Activated gamma-delta T cell (primary cell): ENCODE data around the gene BAX.

ENCODE experiments used
- DNase-seq: peaks from one replicate; lab custom pipeline; 2025; lab: John Stamatoyannopoulos, UW

The BAX gene

DNA sequence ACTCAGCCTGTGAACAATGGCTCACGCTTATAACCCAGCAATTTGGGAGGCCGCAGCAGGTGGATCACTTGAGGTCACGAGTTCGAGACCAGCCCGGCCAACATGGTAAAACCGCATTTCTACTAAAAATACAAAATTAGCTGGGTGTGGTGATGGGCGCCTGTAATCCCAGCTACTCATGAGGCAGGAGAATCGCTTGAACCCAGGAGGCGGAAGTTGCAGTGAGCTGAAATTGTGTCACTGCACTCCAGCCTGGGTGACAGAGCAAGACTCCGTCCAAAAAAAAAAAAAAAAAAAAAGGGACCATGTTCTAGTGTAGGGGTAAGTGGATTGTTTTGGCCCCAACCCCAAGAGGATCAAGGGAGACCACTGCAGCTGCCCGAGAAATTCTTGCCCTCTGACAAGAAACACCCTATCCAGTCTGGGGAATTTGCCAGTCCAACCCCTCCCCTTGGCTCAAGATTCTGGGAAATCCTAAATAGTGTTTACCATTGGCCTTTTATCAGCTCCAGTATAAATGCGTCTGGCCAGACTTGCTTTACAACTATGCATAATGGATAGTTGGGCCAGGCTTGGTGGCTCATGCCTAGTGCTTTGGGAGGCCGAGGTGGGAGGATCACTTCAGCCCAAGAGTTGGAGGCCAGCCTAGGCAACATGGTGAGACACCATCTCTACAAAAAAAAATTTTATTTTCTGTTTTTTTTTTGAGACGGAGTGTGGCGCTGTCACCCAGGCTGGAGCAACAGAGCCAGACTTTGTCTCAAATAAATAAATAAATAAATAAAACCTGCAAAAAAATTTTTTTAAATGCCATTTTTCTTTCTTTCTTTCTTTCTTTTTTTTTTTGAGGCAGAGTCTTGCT, 26.3 kb upstream of the BAX start:
- no peak for DNase-seq

DNA sequence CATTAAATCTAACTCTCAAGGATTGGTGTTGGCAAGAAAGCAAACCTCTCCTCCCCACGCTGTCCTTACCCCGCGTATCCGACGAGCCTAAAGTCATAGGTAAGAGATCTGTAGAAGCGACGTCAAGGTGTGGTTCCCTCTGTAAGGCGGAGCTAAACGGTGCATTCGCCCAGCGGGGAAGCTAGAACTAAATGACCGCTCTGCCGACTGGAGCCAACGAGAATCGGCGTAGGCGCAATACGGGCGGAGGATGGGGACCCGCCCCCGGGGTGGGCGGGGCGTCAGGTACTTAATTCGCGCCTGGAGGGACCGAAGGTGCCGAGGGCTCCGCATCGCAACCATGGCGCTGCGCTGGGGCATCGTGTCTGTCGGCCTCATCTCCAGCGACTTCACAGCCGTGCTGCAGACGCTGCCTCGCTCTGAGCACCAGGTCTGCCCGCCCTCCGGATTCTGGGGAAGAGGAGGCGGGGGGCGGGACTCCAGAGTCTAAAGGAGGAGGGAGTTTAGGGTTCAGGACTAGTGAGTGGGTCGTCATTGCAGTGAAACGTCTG, 21.2 kb upstream of the BAX start, which contains the start of gene DHDH:
DHDH (plus strand) TSS at position 318 of the 551 bp plus-strand sequence; CDS start at position 341, 23 bp downstream.
- DNase-seq = peak; percentile 71

DNA sequence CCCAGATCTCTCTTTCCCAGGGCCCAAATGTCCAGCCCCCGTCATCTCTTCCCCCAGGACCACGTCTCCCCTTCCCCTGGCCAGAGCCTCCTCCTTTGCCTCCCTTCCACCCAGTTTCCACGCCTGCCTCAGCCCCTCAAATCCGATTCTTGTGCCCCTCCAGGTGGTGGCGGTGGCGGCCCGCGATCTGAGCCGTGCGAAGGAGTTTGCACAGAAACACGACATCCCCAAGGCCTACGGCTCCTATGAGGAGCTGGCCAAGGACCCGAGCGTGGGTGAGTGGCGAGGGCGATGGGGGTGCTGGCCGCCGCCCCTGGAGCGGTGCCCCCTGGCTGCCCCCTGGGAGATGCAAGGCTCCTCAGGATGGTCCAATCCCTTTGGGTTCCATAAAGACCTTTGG, 19.8 kb upstream of the BAX start:
- no peak for DNase-seq

DNA sequence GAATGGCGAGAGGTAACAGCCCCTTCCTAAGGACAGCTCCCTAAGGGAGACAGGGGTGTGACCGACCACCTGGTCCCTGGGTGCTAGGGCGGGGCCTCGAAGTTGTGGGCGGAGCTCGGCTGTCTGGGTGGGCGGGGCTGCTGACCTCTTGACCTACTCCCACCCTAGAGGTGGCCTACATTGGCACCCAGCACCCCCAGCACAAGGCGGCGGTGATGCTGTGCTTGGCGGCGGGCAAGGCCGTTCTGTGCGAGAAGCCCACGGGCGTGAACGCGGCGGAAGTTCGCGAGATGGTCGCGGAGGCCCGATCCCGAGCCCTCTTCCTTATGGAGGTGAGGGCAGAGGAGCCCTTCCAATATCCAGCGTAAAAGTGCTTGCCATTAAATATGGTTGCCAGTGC, 18.8 kb upstream of the BAX start:
- DNase-seq = no peak

DNA sequence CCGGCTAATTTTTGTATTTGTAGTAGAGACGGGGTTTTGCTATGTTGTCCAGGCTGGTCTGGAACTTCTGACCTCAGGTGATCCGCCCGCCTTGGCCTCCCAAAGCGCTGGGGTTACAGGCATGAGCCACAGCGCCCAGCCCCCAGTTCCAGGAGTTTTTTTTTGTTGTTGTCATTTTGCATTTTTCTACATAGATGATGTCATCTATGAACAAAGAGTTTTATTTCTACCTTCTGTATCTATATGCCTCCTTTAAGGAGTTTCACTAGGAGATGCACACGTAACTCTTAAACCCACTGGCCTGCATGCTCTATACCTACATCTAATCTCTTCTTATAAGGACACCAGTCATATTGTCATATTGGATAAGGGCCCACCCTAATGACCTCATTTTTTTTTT, 16.4 kb upstream of the BAX start:
- DNase-seq = no peak

DNA sequence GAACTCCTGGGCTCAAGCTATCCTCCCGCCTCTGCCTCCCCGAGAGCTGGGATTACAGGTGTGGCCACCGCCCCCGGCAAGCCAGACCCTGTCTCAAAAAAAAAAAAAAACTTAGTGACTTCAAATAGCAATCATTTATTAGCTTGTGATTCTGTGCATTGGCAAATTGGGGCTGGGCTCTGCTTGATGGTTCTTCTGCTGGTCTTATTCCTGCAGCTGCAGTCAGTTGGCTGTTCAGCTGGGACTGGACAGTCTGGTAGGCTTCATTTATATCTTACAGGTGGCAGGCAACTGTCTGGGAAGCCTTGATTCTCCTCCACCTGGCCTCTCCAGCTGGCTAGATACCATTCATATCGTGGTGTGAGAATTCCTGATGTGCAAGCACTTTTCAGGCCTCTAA, 13.8 kb upstream of the BAX start:
- DNase-seq = no peak

DNA sequence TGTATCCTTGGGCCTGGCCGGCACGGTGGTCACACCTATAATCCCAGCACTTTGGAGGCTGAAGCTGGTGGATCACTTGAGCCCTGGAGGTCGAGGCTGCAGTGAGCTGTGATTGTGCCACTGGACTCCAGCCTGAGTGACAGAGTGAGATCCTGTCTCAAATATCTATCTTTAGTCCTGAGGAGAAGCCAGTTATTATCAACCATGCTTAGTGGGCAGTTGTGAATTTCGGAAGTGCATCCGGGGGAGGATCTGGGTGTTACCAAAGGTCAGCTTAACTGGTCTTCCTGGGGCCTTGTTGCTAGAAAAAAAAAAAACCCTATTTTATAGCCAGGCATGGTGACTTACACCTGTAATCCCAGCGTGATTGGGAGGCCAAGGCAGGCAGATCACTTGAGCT, 11.6 kb upstream of the BAX start:
- no peak for DNase-seq

DNA sequence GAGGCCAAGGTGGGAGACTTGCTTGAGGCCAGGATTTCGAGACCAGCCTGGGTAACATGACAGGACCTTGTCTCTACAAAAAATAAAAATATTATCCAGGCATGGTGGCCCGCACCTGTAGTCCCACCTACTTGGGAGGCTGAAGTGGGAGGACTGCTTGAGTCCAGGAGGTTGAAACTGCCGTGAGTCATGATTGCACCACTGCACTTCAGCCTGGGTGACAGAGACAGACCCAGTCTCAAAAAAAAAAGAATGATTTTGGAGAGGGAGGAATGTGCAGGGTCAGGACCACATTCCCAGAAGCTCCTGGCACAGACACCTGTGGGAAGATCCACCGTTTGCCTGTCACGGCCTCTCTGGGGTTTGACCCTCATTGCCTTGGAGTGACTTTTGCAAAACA, 9.3 kb upstream of the BAX start:
- DNase-seq = no peak

DNA sequence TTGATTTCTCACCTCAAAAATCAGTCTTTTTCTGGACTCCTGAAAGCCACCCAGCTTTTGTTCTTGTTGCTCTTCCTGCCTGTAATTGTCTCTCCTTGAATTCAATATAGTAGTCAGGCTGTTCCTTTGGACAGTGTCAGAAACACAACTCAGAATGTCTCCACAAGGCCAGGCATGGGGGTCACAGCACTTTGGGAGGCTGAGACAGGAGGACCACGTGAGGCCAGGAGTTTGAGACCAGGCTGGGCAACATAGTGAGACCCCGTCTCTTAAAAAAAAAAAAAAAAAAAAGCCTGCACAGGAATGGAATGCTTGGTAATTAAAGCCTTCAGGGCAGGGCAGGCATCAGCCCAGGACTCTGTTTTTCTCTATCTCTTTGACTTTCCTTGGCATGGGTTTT, 8.9 kb upstream of the BAX start:
- DNase-seq = no peak

DNA sequence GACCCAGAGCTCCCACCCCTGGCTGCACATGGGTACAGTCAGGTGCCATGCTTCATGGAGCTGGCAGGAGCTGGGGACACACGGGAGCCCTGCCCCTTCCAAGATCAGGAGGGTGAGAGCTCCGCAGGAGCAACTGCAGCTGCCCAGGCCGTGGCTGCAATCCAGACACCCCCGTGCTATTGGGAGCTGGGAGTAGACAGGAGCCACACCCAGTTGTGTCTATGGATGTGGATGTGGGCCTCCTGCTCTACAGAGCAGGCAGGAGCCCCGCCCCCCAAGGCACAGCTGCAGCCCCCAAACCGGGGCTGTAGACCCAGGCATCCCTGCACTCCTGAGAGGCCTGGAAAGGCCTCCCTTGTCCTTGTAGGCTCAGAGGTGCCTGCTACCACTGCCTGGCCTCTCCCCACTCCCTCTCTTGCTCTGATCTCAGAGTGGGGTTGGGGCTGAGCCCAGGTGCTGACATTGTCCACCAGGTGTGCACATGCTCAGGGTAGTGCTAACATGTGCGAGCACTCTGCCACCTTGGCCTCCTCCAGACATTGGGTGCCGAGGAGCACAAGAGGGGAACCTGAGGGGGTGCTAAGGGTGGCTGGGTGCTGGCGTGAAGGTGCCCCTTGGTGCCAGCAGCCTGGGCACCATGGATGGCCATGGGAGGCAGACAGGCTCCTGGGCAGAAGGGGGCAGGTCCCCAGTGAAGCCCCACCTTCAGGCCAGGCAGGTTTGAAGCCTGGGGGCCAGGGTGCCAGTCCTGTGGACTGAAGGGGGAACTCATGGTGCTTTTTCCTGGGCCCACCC, 8.0 kb upstream of the BAX start:
- no peak for DNase-seq

DNA sequence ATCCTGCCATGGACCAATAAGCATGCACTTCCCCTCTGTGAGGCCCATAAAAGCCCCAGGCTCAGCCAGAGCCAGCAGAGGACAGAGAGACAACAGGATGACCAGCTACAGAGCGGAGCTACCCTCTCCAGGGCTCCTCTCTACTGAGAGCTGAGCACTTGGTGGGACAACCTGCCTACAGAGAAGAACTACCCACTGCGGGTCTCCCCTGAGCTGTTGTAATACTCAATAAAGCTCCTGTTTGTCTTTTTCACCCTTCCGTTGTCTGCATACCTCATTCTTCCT, 7.5 kb upstream of the BAX start:
- DNase-seq = no peak

DNA sequence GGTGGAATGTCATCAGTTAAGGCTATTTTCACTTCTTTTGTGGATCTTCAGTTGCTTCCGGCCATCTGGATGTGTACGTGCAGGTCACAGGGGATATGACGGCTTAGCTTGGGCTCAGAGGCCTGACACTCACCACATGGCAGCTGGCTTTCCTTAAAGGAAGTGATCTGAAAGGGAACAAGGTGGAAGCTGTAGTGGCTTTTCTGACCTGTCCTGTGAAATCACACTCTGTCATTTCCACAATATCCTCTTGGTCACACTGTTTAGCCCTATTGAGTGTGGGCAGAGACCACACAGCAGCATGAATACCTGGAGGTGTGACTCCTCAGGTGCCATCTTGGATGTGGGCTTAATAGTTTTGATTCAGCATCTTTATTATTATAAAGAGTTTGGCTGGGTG, 4.5 kb upstream of the BAX start:
- DNase-seq = no peak

DNA sequence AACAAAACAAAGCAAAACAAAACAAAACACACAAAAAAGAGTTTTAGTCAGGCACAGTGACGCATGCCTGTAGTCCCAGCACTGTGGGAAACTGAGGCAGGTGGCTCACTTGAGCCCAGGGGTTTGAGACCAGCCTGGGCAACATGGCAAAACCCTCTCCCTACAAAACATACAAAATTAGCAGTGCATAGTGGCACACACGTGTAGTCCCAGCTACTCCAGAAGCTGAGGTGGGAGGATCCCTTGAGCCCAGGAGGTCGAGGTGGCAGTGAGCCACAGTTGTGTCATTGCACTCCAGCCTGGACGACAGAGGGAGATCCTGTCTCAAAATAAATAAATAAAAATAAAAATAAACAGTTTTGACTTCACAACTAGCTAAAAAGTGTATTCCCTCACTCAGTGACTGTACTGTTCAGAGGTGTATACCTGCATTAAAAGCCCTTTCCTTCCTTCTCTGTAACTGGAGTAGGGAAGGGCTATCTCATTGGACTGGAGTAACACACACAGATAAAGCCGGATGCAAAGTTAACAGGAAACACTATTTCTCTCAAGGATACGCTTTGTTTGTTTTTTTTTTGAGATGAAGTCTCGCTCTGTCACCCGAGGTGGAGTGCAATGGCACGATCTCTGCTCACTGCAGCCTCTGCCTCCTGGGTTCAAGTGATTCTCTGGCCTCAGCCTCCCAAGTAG, 3.7 kb upstream of the BAX start:
- no peak for DNase-seq

DNA sequence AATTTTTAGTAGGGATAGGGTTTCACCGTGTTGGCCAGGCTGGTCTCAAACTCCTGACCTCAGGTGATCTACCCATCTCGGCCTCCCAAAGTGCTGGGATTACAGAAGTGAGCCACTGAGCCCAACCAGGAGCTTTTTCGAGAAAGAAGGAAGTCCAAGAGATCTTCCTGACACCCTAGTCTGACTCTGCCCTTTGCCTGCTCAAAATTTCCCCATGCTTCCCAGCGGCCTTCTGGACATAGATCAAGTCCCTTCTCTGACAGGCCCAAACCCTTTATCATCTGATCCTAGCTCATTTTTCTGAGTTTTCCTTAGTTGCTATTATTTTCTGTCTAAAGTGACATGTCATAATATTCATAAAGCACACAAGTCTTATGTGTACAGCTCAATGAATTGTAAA, 1.5 kb upstream of the BAX start:
- no peak for DNase-seq

DNA sequence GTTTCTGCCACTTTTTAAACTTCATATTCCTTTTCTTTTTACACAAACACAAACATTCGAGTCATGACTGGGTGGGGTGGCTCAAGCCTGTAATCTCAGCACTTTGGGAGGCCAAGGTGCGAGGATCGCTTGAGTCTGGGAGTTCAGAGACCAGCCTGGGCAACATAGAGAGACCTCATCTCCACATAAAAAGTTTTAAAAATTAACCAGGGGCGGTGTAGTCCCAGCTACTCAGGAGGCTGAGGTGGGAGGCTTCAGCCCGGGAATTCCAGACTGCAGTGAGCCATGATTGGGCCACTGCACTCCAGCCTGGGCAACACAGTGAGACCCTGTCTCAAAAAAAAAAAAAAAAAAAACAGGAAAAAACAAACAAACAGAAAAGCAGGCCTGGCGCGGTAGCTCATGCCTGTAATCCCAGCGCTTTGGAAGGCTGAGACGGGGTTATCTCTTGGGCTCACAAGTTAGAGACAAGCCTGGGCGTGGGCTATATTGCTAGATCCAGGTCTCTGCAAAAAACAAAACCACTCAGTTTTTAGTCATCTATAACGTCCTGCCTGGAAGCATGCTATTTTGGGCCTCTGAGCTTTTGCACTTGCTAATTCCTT, 583 bp upstream of the BAX start:
- DNase-seq = no peak

DNA sequence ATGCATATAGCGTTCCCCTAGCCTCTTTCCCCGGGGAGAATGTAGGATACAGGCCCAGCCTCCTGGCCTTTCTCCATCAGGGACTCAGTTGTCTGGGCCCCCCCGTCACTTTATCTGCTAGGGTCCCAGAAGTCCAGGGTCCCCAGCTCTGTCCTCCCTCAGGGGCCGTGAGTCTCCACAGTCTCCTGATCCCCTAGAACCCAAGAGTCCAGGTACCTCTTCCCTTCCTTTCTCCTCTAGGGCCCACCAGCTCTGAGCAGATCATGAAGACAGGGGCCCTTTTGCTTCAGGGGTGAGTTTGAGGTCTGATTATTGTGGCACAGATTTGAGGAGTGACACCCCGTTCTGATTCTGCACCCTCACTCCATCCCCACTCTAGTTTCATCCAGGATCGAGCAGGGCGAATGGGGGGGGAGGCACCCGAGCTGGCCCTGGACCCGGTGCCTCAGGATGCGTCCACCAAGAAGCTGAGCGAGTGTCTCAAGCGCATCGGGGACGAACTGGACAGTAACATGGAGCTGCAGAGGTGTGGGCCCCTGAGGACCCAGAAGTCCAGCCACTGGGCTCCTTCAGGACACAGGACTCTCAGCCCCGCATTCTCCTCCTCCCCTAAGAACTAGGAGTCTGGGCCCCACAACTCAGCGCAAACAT, 758 bp downstream of the BAX start:
- no peak for DNase-seq

DNA sequence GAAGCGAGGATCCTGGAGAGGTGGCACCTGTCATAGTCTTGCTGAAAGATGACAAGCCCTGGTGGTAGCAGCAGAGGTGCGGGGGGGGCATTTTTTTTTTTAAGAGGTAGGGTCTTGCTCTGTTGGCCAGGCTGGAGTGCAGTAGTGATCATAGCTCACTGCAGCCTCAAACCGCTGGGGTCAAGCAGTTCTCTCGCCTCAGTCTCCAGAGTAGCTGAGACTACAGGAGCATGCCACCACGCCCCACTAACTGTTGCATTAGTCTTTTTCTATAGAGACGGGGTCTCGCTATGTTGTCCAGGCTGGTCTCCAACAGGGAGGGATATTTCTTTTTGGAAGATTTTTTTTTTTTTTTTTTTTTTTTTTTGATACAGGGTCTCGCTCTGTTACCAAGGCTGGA, 3.3 kb downstream of the BAX start:
- DNase-seq = no peak

DNA sequence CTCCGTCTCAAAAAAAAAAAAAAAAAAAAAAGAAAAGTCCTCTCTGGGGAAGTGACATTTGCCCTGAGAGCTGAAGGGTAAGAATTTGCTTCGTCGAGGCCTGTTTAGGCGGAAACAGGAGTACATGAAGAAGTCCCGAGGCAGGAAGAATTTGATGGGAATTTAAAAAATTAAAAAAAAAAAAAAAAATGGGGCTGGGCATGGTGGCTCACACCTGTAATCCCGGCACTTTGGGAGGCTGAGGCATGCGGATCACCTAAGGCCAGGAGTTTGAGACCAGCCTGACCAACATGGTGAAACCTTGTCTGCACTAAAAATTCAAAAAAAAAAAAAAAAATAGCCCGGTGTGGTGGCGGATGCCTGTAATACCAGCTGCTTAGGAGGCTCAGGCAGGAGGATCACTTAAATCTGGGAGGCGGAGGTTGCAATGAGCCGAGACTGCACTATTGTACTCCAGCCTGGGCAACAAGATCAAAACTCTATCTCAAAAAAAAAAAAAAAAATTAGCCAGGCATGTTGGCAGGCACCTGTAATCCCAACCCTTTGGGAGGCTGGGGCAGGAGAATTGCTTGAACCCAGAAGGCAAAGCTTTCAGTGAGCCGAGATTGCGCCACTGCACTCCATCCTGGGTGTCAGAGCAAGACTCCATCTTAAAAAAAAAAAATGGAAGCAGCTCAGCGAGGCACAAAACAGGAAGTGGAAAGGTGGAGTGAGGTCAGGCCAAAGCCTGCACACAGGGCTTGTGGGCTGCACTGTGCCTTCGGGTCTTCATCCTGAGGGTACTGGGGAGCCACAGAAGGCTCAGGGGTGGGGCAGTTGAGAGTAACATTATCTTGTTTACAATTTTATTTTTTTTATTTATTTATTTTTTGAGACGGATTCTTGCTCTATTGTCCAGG, 4.9 kb downstream of the BAX start:
- no peak for DNase-seq

DNA sequence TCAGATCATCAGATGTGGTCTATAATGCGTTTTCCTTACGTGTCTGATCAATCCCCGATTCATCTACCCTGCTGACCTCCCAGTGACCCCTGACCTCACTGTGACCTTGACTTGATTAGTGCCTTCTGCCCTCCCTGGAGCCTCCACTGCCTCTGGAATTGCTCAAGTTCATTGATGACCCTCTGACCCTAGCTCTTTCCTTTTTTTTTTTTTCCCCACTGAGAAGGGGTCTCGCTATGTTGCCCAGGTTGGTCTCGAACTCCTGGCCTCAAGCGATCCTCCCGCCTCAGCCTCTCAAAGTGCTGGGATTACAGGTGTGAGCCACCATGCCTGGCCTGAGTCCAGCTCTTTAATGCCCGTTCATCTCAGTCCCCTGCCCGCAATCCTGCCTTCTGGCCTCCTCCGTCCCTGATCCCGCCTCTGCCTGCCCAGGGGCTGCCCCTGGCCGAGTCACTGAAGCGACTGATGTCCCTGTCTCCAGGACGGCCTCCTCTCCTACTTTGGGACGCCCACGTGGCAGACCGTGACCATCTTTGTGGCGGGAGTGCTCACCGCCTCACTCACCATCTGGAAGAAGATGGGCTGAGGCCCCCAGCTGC, 6.5 kb downstream of the BAX start:
- DNase-seq = no peak

DNA sequence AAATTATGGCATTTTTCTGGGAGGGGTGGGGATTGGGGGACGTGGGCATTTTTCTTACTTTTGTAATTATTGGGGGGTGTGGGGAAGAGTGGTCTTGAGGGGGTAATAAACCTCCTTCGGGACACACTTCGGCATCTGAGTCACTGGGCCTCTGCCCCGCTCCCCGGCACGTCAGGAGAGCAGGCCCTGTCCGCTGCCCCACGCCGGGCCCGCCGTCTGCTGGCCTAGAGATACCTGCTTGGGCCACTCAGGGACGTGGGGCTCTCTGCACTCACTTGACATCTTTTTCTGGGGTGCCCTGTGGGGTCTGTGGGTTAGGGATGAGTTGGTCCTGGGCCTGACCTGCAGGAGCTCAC, 7.0 kb downstream of the BAX start:
- DNase-seq = no peak
